Stimulated activated CD4-positive, alpha-beta T cell treated with anti-CD3 and anti-CD28 coated beads, Interleukin-15, amount 100 ng/mL, for 48 hours (primary cell): ENCODE measurements around the gene PSAT1.

ENCODE experiments used
- DNase-seq, 2 donors: peaks; one replicate each; pipeline ENCODE4 v3.0.0-alpha.2; 2020; ENCODE audit warnings: low read depth in 2 of 2

The PSAT1 gene

GRCh38 chr9:78365748-78366697, 69.1 kb downstream of the PSAT1 start:
- DNase-seq, result no peak

GRCh38 chr9:78366827-78367226, 69.9 kb downstream of the PSAT1 start:
- no peak for DNase-seq

GRCh38 chr9:78368236-78368635, 71.3 kb downstream of the PSAT1 start:
- DNase-seq, result no peak

- DNase-seq, result peak; percentile 8 to 43
Measured at GRCh38 chr9:78369639-78370219, 72.8 kb downstream of the PSAT1 start.

GRCh38 chr9:78370991-78371390, 74.1 kb downstream of the PSAT1 start:
- no peak for DNase-seq

GRCh38 chr9:78371981-78372380, 75.1 kb downstream of the PSAT1 start:
- DNase-seq, result no peak
